Mesenchymal stem cell (in vitro differentiated cells and primary cell): Measurements from ENCODE around the gene CEACAM16.
"Not testable (repeated sequence)": the region's sequence is repeated elsewhere in the genome, so short reads cannot be mapped to it uniquely, and the experiment has no call there.

Experiments used
- DNase-seq: peaks from one replicate; pipeline ENCODE4 v3.0.0-alpha.2; 2013
- H2AFZ ChIP-seq: one replicate; pipeline ENCODE4 v1.6.1; 2013; ENCODE audit warnings: low read depth, mild to moderate bottlenecking, control low read depth, inconsistent platforms, low read length, moderate library complexity
- H2AK5ac ChIP-seq: 2 replicates; pipeline ENCODE4 v1.6.1; 2013; ENCODE audit warnings: low read length, moderate library complexity, mild to moderate bottlenecking, inconsistent platforms; ENCODE audit not compliant: severe bottlenecking
- H2BK120ac ChIP-seq: one replicate; pipeline ENCODE4 v1.6.1; 2013; ENCODE audit warnings: low read depth, mild to moderate bottlenecking, inconsistent platforms, low read length, moderate library complexity
- H2BK12ac ChIP-seq, 2 experiments: one replicate each; pipeline ENCODE4 v1.6.1; 2013; ENCODE audit warnings: inconsistent platforms in 2 of 2, low read length in 2 of 2, mild to moderate bottlenecking in 2 of 2, moderate library complexity in 2 of 2, control low read depth in 1 of 2
- H2BK15ac ChIP-seq: one replicate; pipeline ENCODE4 v1.6.1; 2013; ENCODE audit warnings: mild to moderate bottlenecking, low read depth, inconsistent platforms; ENCODE audit not compliant: poor library complexity, severe bottlenecking
- H2BK5ac ChIP-seq: 2 replicates; pipeline ENCODE4 v1.6.1; 2013; ENCODE audit warnings: low read depth, mild to moderate bottlenecking, low read length, control low read depth, inconsistent platforms; ENCODE audit not compliant: poor library complexity, severe bottlenecking
- H3K14ac ChIP-seq, 2 experiments: one replicate each; pipeline ENCODE4 v1.6.1; 2013; ENCODE audit warnings: inconsistent platforms in 2 of 2, low read length in 2 of 2, control low read depth in 1 of 2, mild to moderate bottlenecking in 1 of 2, moderate library complexity in 1 of 2
- H3K18ac ChIP-seq, 2 experiments: one replicate each; pipeline ENCODE4 v1.6.1; 2013; ENCODE audit warnings: inconsistent platforms in 2 of 2, low read length in 2 of 2, control low read depth in 1 of 2, low read depth in 1 of 2, mild to moderate bottlenecking in 1 of 2
- H3K23ac ChIP-seq, 2 experiments: one replicate each; pipeline ENCODE4 v1.6.1; 2013; ENCODE audit warnings: inconsistent platforms in 2 of 2, low read length in 2 of 2, mild to moderate bottlenecking in 2 of 2, moderate library complexity in 2 of 2, control low read depth in 1 of 2
- H3K27ac ChIP-seq: 2 replicates; pipeline ENCODE4 v1.5.1; 2013; ENCODE audit warnings: mild to moderate bottlenecking, moderate library complexity, low read length, control low read depth, inconsistent platforms; ENCODE audit not compliant: poor library complexity, severe bottlenecking
- H3K27me3 ChIP-seq, 2 experiments: 2 replicates each; pipeline versions ENCODE4 v1.6.1 to v1.7.0; 2013; ENCODE audit warnings: low read length in 2 of 2, mild to moderate bottlenecking in 2 of 2, moderate library complexity in 2 of 2, control low read depth in 1 of 2, inconsistent platforms in 1 of 2; ENCODE audit not compliant: control insufficient read depth in 1 of 2, insufficient read depth in 1 of 2
- H3K36me3 ChIP-seq, 2 experiments: 2 replicates each; pipeline versions ENCODE4 v1.6.1 to v1.7.0; 2013; ENCODE audit warnings: low read length in 2 of 2, control low read depth in 1 of 2, inconsistent platforms in 1 of 2, low read depth in 1 of 2, mild to moderate bottlenecking in 1 of 2; ENCODE audit not compliant: insufficient read depth in 2 of 2, control insufficient read depth in 1 of 2
- H3K4ac ChIP-seq, 2 experiments: one replicate each; pipeline ENCODE4 v1.6.1; 2013; ENCODE audit warnings: inconsistent platforms in 2 of 2, low read length in 2 of 2, mild to moderate bottlenecking in 2 of 2, moderate library complexity in 2 of 2, control low read depth in 1 of 2, low read depth in 1 of 2
- H3K4me1 ChIP-seq: 2 replicates; pipeline ENCODE4 v1.6.1; 2013; ENCODE audit warnings: low read depth, low read length, control low read depth; ENCODE audit not compliant: control insufficient read depth, insufficient read depth
- H3K4me2 ChIP-seq: 2 replicates; pipeline ENCODE4 v1.6.1; 2013; ENCODE audit warnings: low read length, mild to moderate bottlenecking, inconsistent platforms; ENCODE audit not compliant: poor library complexity, severe bottlenecking
- H3K4me3 ChIP-seq, 2 experiments: 2 replicates each; pipeline versions ENCODE4 v1.5.1 to v1.7.0; 2013; ENCODE audit warnings: low read length in 2 of 2, mild to moderate bottlenecking in 2 of 2, control low read depth in 1 of 2, low read depth in 1 of 2; ENCODE audit not compliant: insufficient read depth in 1 of 2
- H3K79me1 ChIP-seq: replicated peaks from 2 replicates; pipeline ENCODE4 v1.6.1; 2013; ENCODE audit warnings: mild to moderate bottlenecking, control low read depth, low read length, inconsistent platforms; ENCODE audit not compliant: poor library complexity, severe bottlenecking
- H3K9ac ChIP-seq: 2 replicates; pipeline ENCODE4 v1.7.0; 2013; ENCODE audit warnings: mild to moderate bottlenecking, low read length, moderate library complexity
- H3K9me3 ChIP-seq: 2 replicates; pipeline ENCODE4 v1.7.0; 2013; ENCODE audit warnings: mild to moderate bottlenecking, low read length; ENCODE audit not compliant: control insufficient read depth
- H4K8ac ChIP-seq: one replicate; pipeline ENCODE4 v1.6.1; 2013; ENCODE audit warnings: inconsistent platforms, mild to moderate bottlenecking, low read length, moderate library complexity
- H4K91ac ChIP-seq: one replicate; pipeline ENCODE4 v1.6.1; 2013; ENCODE audit warnings: mild to moderate bottlenecking, low read length, inconsistent platforms
- WGBS: methylation state at CpG from one replicate; pipeline ENCODE4 v1.1.7; 2013; ENCODE audit warnings: mixed read lengths; 5-methylcytosine and 5-hydroxymethylcytosine counted together

The CEACAM16 gene

GRCh38 chr19:44720945-44721344 lies 22.0 kb downstream of the CEACAM16 start:
- Histone ChIP-seq H2AFZ (no peak overlapping the region), H4K91ac (no peak overlapping the region), H3K4ac (no peak overlapping the region), H3K9ac (no peak overlapping the region), H3K4me1 (peaks cover 29% of the 10 kb centered on the region), H3K9me3 (no peaks in the 10 kb centered on the region), H3K4me3 (no peak overlapping the region), H2BK12ac (no peak overlapping the region), H3K4me2 (no peak overlapping the region), H3K27ac (no peak overlapping the region), H3K18ac (no peak overlapping the region), H2BK15ac (no peak overlapping the region), H2BK5ac (no peak overlapping the region), H3K23ac (no peak overlapping the region), H3K36me3 (no peaks in the 10 kb centered on the region), H4K8ac (no peak overlapping the region), H2AK5ac (no peak overlapping the region), H3K14ac (no peak overlapping the region), H3K79me1 (no peaks in the 10 kb centered on the region), H2BK120ac (no peak overlapping the region), H3K27me3 (no peaks in the 10 kb centered on the region)
- WGBS: 92% methylated on average over 5 of the region's 6 CpGs
- no peak for DNase-seq

DNA sequence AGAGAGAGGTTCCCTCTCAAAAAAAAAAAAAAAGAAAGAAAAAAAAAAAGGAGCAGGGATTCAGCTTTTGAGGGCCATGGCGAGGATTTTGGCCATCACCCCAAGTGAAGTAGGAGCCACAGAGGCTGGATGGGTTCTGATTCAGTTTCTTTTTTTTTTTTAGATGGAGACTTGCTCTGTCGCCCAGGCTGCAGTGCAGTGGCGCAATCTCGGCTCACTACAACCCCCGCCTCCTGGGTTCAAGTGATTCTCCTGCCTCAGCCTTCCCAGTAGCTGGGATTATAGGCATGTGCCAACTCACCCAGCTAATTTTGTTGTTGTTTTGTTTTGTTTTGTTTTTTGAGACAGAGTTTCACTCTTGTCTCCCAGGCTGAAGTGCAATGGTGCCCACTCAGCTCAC lies 22.4 kb downstream of the CEACAM16 start:
- H3K36me3 ChIP-seq, H3K27me3 ChIP-seq, H4K91ac ChIP-seq, H2BK120ac ChIP-seq, H3K14ac ChIP-seq, H2BK12ac ChIP-seq, H2AFZ ChIP-seq, H3K4me2 ChIP-seq, H3K9ac ChIP-seq, H2BK15ac ChIP-seq, H3K79me1 ChIP-seq, H3K4ac ChIP-seq, H3K18ac ChIP-seq, H3K4me3 ChIP-seq, H3K23ac ChIP-seq, H3K9me3 ChIP-seq, H2AK5ac ChIP-seq, H3K27ac ChIP-seq, H2BK5ac ChIP-seq, DNase-seq, H4K8ac ChIP-seq: not testable (repeated sequence)
- H3K4me1 ChIP-seq: peaks cover 29% of the 10 kb centered on the region
- 88% methylated on average over 5 of the region's 5 CpGs for WGBS

- peak overlapping the region; percentile 46 for H2AFZ ChIP-seq
- H3K4me2 ChIP-seq: no peak overlapping the region
- no peak overlapping the region for H3K9ac ChIP-seq
- H3K27me3 ChIP-seq: no peaks in the 10 kb centered on the region
- no peak overlapping the region for H3K23ac ChIP-seq
- peak overlapping the region; percentile 74 for H4K91ac ChIP-seq
- H3K79me1 ChIP-seq: no peaks in the 10 kb centered on the region
- no peak for DNase-seq
- H3K4ac ChIP-seq: peak overlapping the region; percentile 24
- peaks cover 29% of the 10 kb centered on the region for H3K4me1 ChIP-seq
- no peaks in the 10 kb centered on the region for H3K9me3 ChIP-seq
- H4K8ac ChIP-seq: peak overlapping the region; percentile 69
- no peaks in the 10 kb centered on the region for H3K36me3 ChIP-seq
- no peak overlapping the region for H3K27ac ChIP-seq
- H3K18ac ChIP-seq: peak overlapping the region; percentile 30 to 37
- no peak overlapping the region for H3K4me3 ChIP-seq
- 66% methylated on average over 19 of the region's 21 CpGs for WGBS
- peak overlapping the region; percentile 92 to 95 for H2BK12ac ChIP-seq
- H3K14ac ChIP-seq: peak overlapping the region in 1 of 2 experiments; percentile 35
- no peak overlapping the region for H2BK5ac ChIP-seq
- H2BK15ac ChIP-seq: peak overlapping the region; percentile 85
- H2AK5ac ChIP-seq: peak overlapping the region; percentile 27
- no peak overlapping the region for H2BK120ac ChIP-seq
Measured at GRCh38 chr19:44722131-44723121, 23.5 kb downstream of the CEACAM16 start.

- Histone ChIP-seq H2BK12ac (peak overlapping the region in 1 of 2 experiments; percentile 40), H2BK5ac (no peak overlapping the region), H2AK5ac (no peak overlapping the region), H3K4me3 (no peak overlapping the region), H3K23ac (no peak overlapping the region), H3K27me3 (no peaks in the 10 kb centered on the region), H2BK15ac (peak overlapping the region; percentile 44), H4K91ac (peak overlapping the region; percentile 44), H2BK120ac (no peak overlapping the region), H3K4me2 (no peak overlapping the region), H3K14ac (no peak overlapping the region), H3K18ac (no peak overlapping the region), H3K36me3 (no peaks in the 10 kb centered on the region), H3K79me1 (no peaks in the 10 kb centered on the region), H3K9ac (no peak overlapping the region), H3K4ac (no peak overlapping the region), H2AFZ (no peak overlapping the region), H4K8ac (no peak overlapping the region), H3K27ac (no peak overlapping the region), H3K9me3 (no peaks in the 10 kb centered on the region), H3K4me1 (peaks cover 26% of the 10 kb centered on the region)
- WGBS: 77% methylated on average over 10 of the region's 10 CpGs
- no peak for DNase-seq
Measured at GRCh38 chr19:44723299-44723951, 24.5 kb downstream of the CEACAM16 start.
